Measurements from ENCODE around the gene LPCAT3.

LPCAT3 gene

GRCh38 chr12:6959805-6960592 lies 58.3 kb downstream of the LPCAT3 start:
- Histone ChIP-seq H3K4me3 (ENCODE audit: low read depth in 1 of 2, low read length in 1 of 2) (peak overlapping the region; percentile 53 to 88), H3K27me3 (no peaks in the 10 kb centered on the region), H3K4me1 (ENCODE audit: control insufficient read depth in 1 of 2, insufficient read depth in 1 of 2, low read depth in 1 of 2, low read length in 1 of 2) (peaks cover 91 to 100% of the 10 kb centered on the region in 2 experiments), H3K36me3 (peaks cover 71% of the 10 kb centered on the region), H3K27ac (peak overlapping the region; percentile 99), H3K9me3 (no peaks in the 10 kb centered on the region)
- TF ChIP-seq CTCF (IDR thresholded peaks at IDR 0.05), result no peak

DNA sequence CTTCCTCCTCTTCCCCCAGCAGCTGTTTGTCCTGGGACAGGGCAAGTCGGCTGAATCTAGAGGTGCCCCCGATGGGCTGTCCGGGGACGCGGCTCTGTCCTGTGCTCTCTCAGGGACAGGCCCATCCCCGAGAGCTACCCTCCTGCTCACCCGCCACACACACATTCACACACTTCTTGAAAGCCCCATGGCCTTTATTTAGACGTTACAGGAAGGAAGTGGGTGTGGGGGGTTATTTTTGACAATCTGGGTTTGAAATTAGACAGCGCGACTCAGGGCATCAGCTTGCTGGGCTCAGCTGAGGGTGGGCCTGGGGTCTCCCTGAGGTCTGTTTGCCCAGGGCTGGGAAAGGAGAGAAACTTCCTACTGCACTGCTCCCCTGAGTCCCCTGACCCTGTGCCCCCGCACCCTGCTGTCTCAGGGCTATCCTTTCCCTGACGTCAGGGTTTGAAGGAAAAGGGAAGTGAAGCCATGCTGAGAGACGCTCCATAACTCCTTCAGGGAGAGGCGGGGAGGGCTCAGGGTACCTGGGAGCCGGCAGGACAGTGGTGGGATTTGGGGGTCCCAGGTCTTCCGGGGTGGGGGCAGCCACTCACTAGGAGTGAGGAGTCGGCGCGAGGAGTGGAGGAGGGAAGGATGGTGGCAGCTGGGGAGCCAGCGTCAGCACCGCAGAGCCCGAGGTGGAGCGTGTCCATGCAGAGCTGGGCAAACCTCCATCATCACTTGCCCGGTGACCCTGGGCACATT lies 59.0 kb downstream of the LPCAT3 start:
- Histone ChIP-seq H3K4me1 (ENCODE audit: control insufficient read depth in 1 of 2, insufficient read depth in 1 of 2, low read depth in 1 of 2, low read length in 1 of 2) (peaks cover 91 to 100% of the 10 kb centered on the region in 2 experiments), H3K9me3 (no peaks in the 10 kb centered on the region), H3K27me3 (no peaks in the 10 kb centered on the region), H3K36me3 (peaks cover 79% of the 10 kb centered on the region), H3K4me3 (ENCODE audit: low read depth in 1 of 2, low read length in 1 of 2) (peak overlapping the region; percentile 53 to 88), H3K27ac (peak overlapping the region; percentile 99)
- peak; percentile 14 for TF ChIP-seq CTCF (IDR thresholded peaks at IDR 0.05)

DNA sequence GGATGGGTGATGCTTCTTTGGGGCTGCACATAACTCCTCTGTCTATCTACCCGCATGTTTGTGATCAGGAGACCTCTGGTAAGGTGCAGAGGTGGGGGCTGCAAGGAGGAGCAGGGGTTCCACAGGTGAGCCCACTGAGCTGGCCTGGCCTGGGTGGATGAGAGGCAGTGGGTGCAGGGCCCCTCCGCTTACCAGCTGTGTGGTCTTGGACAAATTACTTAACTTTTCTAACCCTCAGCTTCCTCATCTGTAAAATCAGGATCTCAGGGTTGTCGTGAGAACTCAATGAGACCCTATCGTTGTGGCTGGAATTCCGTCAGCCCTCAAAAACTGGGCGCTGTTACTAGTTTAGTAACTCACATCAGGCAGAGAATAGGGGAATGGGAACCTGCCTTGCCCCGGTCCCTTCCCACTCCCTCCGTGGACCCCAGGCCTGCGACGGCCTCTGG lies 59.6 kb downstream of the LPCAT3 start:
- no peaks in the 10 kb centered on the region for H3K9me3 ChIP-seq
- peak overlapping the region; percentile 99 for H3K27ac ChIP-seq
- no peak for TF ChIP-seq CTCF (IDR thresholded peaks at IDR 0.05)
- peak overlapping the region; percentile 53 to 88 for H3K4me3 ChIP-seq (ENCODE audit: low read depth in 1 of 2, low read length in 1 of 2)
- H3K36me3 ChIP-seq, result peaks cover 81% of the 10 kb centered on the region
- peaks cover 94 to 97% of the 10 kb centered on the region in 2 experiments for H3K4me1 ChIP-seq (ENCODE audit: control insufficient read depth in 1 of 2, insufficient read depth in 1 of 2, low read depth in 1 of 2, low read length in 1 of 2)
- H3K27me3 ChIP-seq, result no peaks in the 10 kb centered on the region

DNA sequence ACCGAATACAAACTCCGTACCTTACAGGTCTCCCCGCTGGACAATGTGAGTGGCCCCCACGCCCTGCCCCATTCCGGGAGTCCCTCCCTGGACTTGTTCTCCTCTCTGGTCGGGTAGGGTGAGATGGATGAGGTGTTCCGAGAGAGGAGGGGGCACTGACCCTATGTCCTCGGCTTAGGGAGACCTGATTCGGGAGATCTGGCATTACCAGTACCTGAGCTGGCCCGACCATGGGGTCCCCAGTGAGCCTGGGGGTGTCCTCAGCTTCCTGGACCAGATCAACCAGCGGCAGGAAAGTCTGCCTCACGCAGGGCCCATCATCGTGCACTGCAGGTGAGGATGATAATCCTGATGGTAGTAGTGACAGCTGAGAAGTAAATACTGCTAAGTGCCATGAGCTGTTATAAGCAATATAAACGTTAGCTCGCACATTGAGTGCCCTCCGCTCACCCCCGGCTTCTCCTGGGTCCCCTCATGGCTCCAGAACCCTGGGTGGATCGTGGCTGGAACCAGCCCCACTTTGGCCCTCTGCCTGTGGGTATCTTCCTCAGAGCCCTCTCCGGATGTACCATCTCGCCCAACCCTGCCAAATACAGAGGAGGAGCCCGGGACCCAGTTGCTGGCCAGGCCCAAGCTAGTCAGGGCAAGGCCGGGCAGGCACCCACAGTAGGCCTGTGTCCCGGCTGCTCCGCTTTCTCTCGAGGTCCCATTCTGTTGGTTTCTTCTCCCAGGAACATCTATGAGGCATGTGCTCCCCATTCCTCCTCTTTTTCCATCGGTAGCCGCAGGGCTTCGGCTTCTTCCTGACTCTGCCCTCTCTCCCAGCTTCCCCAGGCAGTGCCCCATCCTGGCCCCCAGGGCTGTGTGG lies 60.3 kb downstream of the LPCAT3 start:
- Histone ChIP-seq H3K4me3 (ENCODE audit: low read depth in 1 of 2, low read length in 1 of 2) (peak overlapping the region; percentile 53 to 88), H3K27me3 (no peaks in the 10 kb centered on the region), H3K36me3 (peaks cover 85% of the 10 kb centered on the region), H3K9me3 (no peaks in the 10 kb centered on the region), H3K4me1 (ENCODE audit: control insufficient read depth in 1 of 2, insufficient read depth in 1 of 2, low read depth in 1 of 2, low read length in 1 of 2) (peaks cover 91 to 99% of the 10 kb centered on the region in 2 experiments), H3K27ac (peak overlapping the region; percentile 99)
- TF ChIP-seq CTCF (IDR thresholded peaks at IDR 0.05), result no peak

DNA sequence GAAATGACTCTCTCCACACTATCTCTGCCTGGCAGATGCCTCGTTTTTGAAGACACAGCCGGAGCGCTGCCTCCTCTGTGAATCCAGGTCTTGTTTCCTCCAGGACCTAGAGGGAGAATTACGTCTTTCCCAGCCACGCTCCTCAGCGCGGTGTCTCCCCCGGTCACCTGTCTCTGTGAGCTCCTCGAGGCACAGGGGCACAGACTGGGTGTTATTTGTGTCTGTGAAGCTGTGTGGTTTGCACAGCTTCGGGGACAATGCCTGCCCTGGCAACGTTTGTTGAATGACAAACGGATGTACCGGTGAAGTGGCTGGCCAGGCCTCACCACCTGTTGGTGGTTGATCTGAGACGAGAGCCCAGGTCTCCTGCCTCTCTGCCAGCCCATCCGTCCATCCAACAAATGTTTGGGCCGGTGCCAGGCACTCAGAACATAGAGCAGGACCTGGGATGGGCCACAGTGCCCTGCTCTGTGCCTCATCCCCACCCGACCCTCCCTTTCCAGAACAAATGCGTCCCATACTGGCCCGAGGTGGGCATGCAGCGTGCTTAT lies 61.0 kb downstream of the LPCAT3 start:
- H3K4me3 ChIP-seq (ENCODE audit: low read depth in 1 of 2, low read length in 1 of 2), result peak overlapping the region in 1 of 2 experiments; percentile 88
- H3K4me1 ChIP-seq (ENCODE audit: control insufficient read depth in 1 of 2, insufficient read depth in 1 of 2, low read depth in 1 of 2, low read length in 1 of 2), result peaks cover 83 to 97% of the 10 kb centered on the region in 2 experiments
- peaks cover 92% of the 10 kb centered on the region for H3K36me3 ChIP-seq
- no peak for TF ChIP-seq CTCF (IDR thresholded peaks at IDR 0.05)
- peak overlapping the region; percentile 99 for H3K27ac ChIP-seq
- H3K9me3 ChIP-seq, result no peaks in the 10 kb centered on the region
- no peaks in the 10 kb centered on the region for H3K27me3 ChIP-seq
